ENCODE measurements around the gene PLD6.

PLD6 gene

DNA sequence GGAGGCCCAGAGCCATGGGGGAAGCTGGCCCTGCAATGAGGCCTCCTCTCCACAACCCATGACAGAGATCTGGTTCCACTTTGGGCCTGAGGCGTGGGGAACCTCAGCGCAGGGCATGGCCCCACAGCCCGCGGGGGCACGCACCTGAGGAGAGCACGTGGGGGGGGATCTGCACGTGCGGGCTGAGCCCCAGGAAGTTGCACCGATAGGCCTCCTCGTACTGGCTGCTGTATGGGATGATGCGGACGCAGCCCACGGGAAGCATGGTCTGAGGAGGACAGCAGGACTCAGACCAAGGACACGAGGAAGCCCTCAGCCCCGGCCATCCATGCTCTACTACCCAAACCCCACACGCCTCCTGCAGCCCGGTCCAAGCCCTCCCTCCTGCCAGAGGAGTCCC lies 10.1 kb upstream of the PLD6 start:
- ChIA-PET POLR2A (no interaction called here), CTCF (no interaction called here)
- DNase-seq (ENCODE audit: extremely low spot score) = no peak
- no peak for TF ChIP-seq LEF1 (IDR thresholded peaks at IDR 0.05; ENCODE audit: borderline replicate concordance)
- TF ChIP-seq HDGF (IDR thresholded peaks at IDR 0.05; ENCODE audit: borderline replicate concordance) = no peak

DNA sequence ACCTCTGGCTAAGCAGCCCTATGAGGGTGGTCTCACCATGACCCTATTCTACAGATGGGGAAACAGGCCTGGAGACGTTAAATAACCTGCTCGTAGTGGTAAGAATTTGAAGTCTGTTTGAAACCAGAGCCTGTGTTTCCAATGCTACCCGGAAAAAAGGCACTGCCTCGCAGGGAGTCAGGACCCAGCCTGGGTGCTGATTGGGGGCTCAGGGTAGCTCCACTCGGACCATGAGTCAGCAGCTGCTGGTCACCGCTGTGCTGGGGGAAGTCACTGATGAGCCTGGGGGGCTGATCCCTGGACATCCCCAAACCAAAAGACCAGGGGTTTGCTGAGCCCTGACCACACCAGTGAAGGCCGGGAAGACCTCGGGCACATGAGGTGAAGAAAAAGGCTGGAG lies 9.4 kb upstream of the PLD6 start:
- ChIA-PET CTCF (no interaction called here), POLR2A (no interaction called here)
- DNase-seq (ENCODE audit: extremely low spot score) = no peak
- no peak for TF ChIP-seq BHLHE40 (IDR thresholded peaks at IDR 0.05; ENCODE audit: borderline replicate concordance)
- TF ChIP-seq L3MBTL2 (conservative IDR thresholded peaks at IDR 0.05) = no peak
- TF ChIP-seq, protein P1, sequence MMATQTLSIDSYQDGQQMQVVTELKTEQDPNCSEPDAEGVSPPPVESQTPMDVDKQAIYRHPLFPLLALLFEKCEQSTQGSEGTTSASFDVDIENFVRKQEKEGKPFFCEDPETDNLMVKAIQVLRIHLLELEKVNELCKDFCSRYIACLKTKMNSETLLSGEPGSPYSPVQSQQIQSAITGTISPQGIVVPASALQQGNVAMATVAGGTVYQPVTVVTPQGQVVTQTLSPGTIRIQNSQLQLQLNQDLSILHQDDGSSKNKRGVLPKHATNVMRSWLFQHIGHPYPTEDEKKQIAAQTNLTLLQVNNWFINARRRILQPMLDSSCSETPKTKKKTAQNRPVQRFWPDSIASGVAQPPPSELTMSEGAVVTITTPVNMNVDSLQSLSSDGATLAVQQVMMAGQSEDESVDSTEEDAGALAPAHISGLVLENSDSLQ (IDR thresholded peaks at IDR 0.05) = no peak
- TF ChIP-seq FOXA1 (IDR thresholded peaks at IDR 0.05) = no peak
- no peak for TF ChIP-seq ELF4 (IDR thresholded peaks at IDR 0.05)
- TF ChIP-seq ARNT (IDR thresholded peaks at IDR 0.05) = no peak
- no peak for TF ChIP-seq SP1 (IDR thresholded peaks at IDR 0.05)
- no peak for TF ChIP-seq NFRKB (IDR thresholded peaks at IDR 0.05)
- TF ChIP-seq FOXM1 (IDR thresholded peaks at IDR 0.05; ENCODE audit: borderline replicate concordance) = no peak
- TF ChIP-seq ZNF384 (IDR thresholded peaks at IDR 0.05) = no peak
- no peak for TF ChIP-seq FOXK2 (IDR thresholded peaks at IDR 0.05)
- TF ChIP-seq HDGF (IDR thresholded peaks at IDR 0.05; ENCODE audit: borderline replicate concordance) = no peak
- TF ChIP-seq TARDBP (IDR thresholded peaks at IDR 0.05) = no peak
- TF ChIP-seq LEF1 (IDR thresholded peaks at IDR 0.05; ENCODE audit: borderline replicate concordance) = no peak
- no peak for TF ChIP-seq CTBP1 (IDR thresholded peaks at IDR 0.05; ENCODE audit: borderline replicate concordance)
- TF ChIP-seq SUZ12 (IDR thresholded peaks at IDR 0.05) = no peak

DNA sequence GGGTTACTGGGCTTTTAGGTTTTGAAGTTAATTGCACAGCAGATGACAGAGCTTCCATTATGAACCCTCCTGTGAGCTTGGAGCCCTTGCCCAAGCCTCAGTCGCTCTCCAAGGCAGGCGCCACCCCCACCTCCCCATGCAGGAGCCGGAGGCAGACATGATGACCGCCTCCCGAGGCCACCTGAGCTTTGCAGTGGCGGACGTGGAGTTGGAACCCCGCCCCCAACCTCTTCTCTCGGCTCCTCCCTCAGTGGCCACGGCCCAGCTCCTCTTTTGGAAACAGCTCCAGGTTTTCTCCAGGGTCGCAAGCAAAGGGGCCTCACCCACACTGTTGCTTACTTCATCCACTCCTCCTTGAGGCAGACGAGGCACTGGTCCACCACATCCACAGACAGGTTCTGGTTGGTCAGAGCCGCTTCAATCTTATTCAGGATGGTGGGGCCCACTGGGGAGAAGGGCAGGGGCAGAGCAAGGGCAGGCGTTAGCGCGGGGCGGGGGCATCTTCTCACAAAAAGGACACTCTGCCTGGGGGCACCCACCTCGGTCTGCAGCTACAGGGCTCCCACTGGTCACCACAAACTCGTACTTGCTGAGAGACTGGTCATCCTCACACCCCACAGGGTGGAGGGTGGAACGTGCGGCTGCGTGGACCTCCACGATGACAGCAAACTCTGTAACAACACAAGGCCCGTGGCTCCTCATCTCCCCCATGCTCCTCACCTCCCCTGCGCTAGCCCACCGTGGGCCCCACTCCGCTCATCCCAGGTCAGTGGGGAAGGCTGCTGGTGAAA lies 8.7 kb upstream of the PLD6 start:
- no peak for TF ChIP-seq SP1 (IDR thresholded peaks at IDR 0.05)
- no peak for TF ChIP-seq TARDBP (IDR thresholded peaks at IDR 0.05)
- no peak for TF ChIP-seq LEF1 (IDR thresholded peaks at IDR 0.05; ENCODE audit: borderline replicate concordance)
- no peak for TF ChIP-seq FOXA1 (IDR thresholded peaks at IDR 0.05)
- no peak for TF ChIP-seq CTBP1 (IDR thresholded peaks at IDR 0.05; ENCODE audit: borderline replicate concordance)
- TF ChIP-seq NFRKB (IDR thresholded peaks at IDR 0.05) = no peak
- no peak for TF ChIP-seq L3MBTL2 (conservative IDR thresholded peaks at IDR 0.05)
- no peak for TF ChIP-seq ZNF384 (IDR thresholded peaks at IDR 0.05)
- TF ChIP-seq FOXK2 (IDR thresholded peaks at IDR 0.05) = no peak
- no peak for TF ChIP-seq ARNT (IDR thresholded peaks at IDR 0.05)
- TF ChIP-seq ELF4 (IDR thresholded peaks at IDR 0.05) = no peak
- TF ChIP-seq SUZ12 (IDR thresholded peaks at IDR 0.05) = no peak
- ChIA-PET CTCF (no interaction called here), POLR2A (no interaction called here)
- no peak for DNase-seq (ENCODE audit: extremely low spot score)

DNA sequence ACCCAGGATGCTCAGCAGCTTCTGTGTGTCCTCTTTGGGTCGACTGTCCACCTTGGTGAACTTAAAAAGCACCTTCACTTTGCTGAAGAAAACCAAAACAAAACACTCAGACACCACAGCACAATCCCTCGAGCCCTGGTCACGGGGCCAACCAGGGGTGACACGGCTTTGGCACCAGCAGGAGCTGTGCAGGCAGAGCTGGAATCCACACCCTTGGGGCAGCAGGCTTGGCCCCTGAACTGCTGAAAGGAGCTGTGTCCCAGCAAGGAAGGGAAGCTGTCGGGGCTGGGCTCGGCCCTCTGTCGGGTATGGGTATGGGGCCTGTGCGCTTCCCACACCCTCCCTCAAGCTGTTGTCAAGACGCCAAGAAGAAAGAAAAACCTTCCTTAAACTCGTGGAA lies 7.6 kb upstream of the PLD6 start:
- TF ChIP-seq L3MBTL2 (conservative IDR thresholded peaks at IDR 0.05) = no peak
- TF ChIP-seq FOXA1 (IDR thresholded peaks at IDR 0.05) = no peak
- TF ChIP-seq, protein P1 (IDR thresholded peaks at IDR 0.05) = no peak
- no peak for TF ChIP-seq LEF1 (IDR thresholded peaks at IDR 0.05; ENCODE audit: borderline replicate concordance)
- TF ChIP-seq FOXK2 (IDR thresholded peaks at IDR 0.05) = no peak
- TF ChIP-seq ARNT (IDR thresholded peaks at IDR 0.05) = no peak
- TF ChIP-seq TARDBP (IDR thresholded peaks at IDR 0.05) = no peak
- TF ChIP-seq BHLHE40 (IDR thresholded peaks at IDR 0.05; ENCODE audit: borderline replicate concordance) = no peak
- no peak for TF ChIP-seq ELF4 (IDR thresholded peaks at IDR 0.05)
- TF ChIP-seq SUZ12 (IDR thresholded peaks at IDR 0.05) = no peak
- TF ChIP-seq ZNF384 (IDR thresholded peaks at IDR 0.05) = no peak
- TF ChIP-seq CTBP1 (IDR thresholded peaks at IDR 0.05; ENCODE audit: borderline replicate concordance) = no peak
- TF ChIP-seq NFRKB (IDR thresholded peaks at IDR 0.05) = no peak
- TF ChIP-seq FOXM1 (IDR thresholded peaks at IDR 0.05; ENCODE audit: borderline replicate concordance) = no peak
- no peak for TF ChIP-seq SP1 (IDR thresholded peaks at IDR 0.05)
- no peak for DNase-seq (ENCODE audit: extremely low spot score)
- CTCF ChIA-PET = no interaction called here
- POLR2A ChIA-PET = interaction anchor here (1.0 kb wide), 1 partner anchor 33 kb away, joined by 3 read pairs; no protein-coding TSS in a partner anchor

DNA sequence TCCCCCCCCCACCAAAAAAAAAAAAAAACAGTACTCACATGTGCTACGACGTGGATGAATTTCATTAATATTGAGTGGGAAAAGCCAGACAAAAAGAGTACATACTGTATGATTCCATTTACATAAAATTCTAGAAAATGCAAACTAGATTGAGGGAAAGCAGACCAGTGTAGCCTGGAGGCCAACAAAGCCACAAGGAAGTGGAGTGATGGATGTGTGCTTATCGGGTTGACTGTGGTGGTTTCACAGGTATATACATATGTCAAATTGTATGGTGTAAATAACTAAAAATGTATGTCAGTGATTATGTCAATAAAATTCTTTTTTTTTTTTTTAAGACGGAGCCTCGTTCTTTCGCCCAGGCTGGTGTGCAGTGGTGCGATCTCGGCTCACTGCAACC lies 1.9 kb upstream of the PLD6 start:
- ChIA-PET CTCF (no interaction called here), POLR2A (interaction anchor here (1.8 kb wide), 1 partner anchor 28 kb away, joined by 9 read pairs; the partner anchor contains the start of gene FLCN)
- no peak for DNase-seq (ENCODE audit: extremely low spot score)
- TF ChIP-seq SUZ12 (IDR thresholded peaks at IDR 0.05) = no peak
- no peak for TF ChIP-seq NFRKB (IDR thresholded peaks at IDR 0.05)
- TF ChIP-seq ELF4 (IDR thresholded peaks at IDR 0.05) = no peak
- TF ChIP-seq, protein P1 (IDR thresholded peaks at IDR 0.05) = no peak
- no peak for TF ChIP-seq L3MBTL2 (conservative IDR thresholded peaks at IDR 0.05)
- TF ChIP-seq FOXM1 (IDR thresholded peaks at IDR 0.05; ENCODE audit: borderline replicate concordance) = no peak
- no peak for TF ChIP-seq CTBP1 (IDR thresholded peaks at IDR 0.05; ENCODE audit: borderline replicate concordance)
- TF ChIP-seq HDGF (IDR thresholded peaks at IDR 0.05; ENCODE audit: borderline replicate concordance) = no peak
- no peak for TF ChIP-seq FOXA1 (IDR thresholded peaks at IDR 0.05)
- no peak for TF ChIP-seq ZNF384 (IDR thresholded peaks at IDR 0.05)
- no peak for TF ChIP-seq LEF1 (IDR thresholded peaks at IDR 0.05; ENCODE audit: borderline replicate concordance)
- TF ChIP-seq ARNT (IDR thresholded peaks at IDR 0.05) = no peak
- no peak for TF ChIP-seq BHLHE40 (IDR thresholded peaks at IDR 0.05; ENCODE audit: borderline replicate concordance)
- no peak for TF ChIP-seq FOXK2 (IDR thresholded peaks at IDR 0.05)
- TF ChIP-seq SP1 (IDR thresholded peaks at IDR 0.05) = no peak

DNA sequence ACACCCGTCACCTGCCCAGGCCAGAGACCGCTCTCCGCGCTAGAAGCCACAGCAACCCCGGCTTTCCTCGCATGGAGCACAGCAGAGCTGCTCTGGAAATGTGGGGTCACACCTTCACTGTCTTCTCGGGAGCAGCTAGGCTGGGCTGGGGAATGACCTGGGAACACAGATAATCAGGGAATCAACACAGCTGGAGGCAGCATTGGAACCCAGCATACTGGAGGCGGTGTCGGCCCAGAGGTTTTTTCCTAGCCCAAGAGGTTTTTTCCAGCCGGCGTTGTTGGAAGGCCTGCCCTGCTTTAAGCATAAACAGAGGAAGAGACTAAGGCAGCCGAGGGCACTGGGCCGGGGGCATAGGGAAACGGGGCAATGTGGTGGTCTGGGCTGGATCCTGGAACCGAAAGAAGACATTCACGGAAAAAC lies 791 bp upstream of the PLD6 start:
- DNase-seq (ENCODE audit: extremely low spot score) = no peak
- no peak for TF ChIP-seq SP1 (IDR thresholded peaks at IDR 0.05)
- TF ChIP-seq FOXK2 (IDR thresholded peaks at IDR 0.05) = no peak
- TF ChIP-seq ZNF384 (IDR thresholded peaks at IDR 0.05) = no peak
- no peak for TF ChIP-seq NFRKB (IDR thresholded peaks at IDR 0.05)
- no peak for TF ChIP-seq SUZ12 (IDR thresholded peaks at IDR 0.05)
- TF ChIP-seq, protein P1 (IDR thresholded peaks at IDR 0.05) = no peak
- no peak for TF ChIP-seq ELF4 (IDR thresholded peaks at IDR 0.05)
- no peak for TF ChIP-seq BHLHE40 (IDR thresholded peaks at IDR 0.05; ENCODE audit: borderline replicate concordance)
- no peak for TF ChIP-seq L3MBTL2 (conservative IDR thresholded peaks at IDR 0.05)
- no peak for TF ChIP-seq FOXM1 (IDR thresholded peaks at IDR 0.05; ENCODE audit: borderline replicate concordance)
- no peak for TF ChIP-seq TARDBP (IDR thresholded peaks at IDR 0.05)
- no peak for TF ChIP-seq FOXA1 (IDR thresholded peaks at IDR 0.05)
- no peak for TF ChIP-seq ARNT (IDR thresholded peaks at IDR 0.05)
- no peak for TF ChIP-seq HDGF (IDR thresholded peaks at IDR 0.05; ENCODE audit: borderline replicate concordance)
- no peak for TF ChIP-seq LEF1 (IDR thresholded peaks at IDR 0.05; ENCODE audit: borderline replicate concordance)
- TF ChIP-seq CTBP1 (IDR thresholded peaks at IDR 0.05; ENCODE audit: borderline replicate concordance) = no peak
- POLR2A ChIA-PET = interaction anchor here (1.8 kb wide), 1 partner anchor 29 kb away, joined by 9 read pairs; the partner anchor contains the start of gene FLCN
- CTCF ChIA-PET = no interaction called here

Measured in HEK293T (cell line).